OCI-LY3 (cell line): ENCODE data around the gene RAP2A.

Experiments
- H2AFZ ChIP-seq: fragments of 200-600, 300-600 bp; shearing (Covaris generic); 2 replicates; pipeline ENCODE4 v1.6.0; 2014; ENCODE audit warnings: antibody characterized with exemption, low read depth, low read length
- H3K27ac ChIP-seq: fragments of 200-600, 300-600 bp; sonication (generic); 2 replicates; pipeline ENCODE4 v1.5.1; 2014; ENCODE audit warnings: mild to moderate bottlenecking, low read length, moderate library complexity, mixed read lengths
- H3K27me3 ChIP-seq: fragments of 200-600, 300-600 bp; sonication (generic); 2 replicates; pipeline ENCODE4 v1.6.1; 2014; ENCODE audit warnings: low read depth, low read length, mixed read lengths
- H3K36me3 ChIP-seq: fragments of 200-600, 300-600 bp; sonication (generic); replicated peaks from 2 replicates; pipeline ENCODE3; 2014; ENCODE audit warnings: low read depth, low read length, mixed read lengths
- H3K4me1 ChIP-seq: fragments of 300-600, 200-600 bp; sonication (generic); 2 replicates; pipeline ENCODE4 v1.6.1; 2014; ENCODE audit warnings: low read length, mixed read lengths
- H3K4me2 ChIP-seq: fragments of 200-600, 300-600 bp; sonication (generic); 2 replicates; pipeline ENCODE4 v1.6.1; 2014; ENCODE audit warnings: low read length, mixed read lengths
- H3K4me3 ChIP-seq: fragments of 300-600, 200-600 bp; sonication (generic); 2 replicates; pipeline ENCODE4 v1.5.1; 2014; ENCODE audit warnings: antibody characterized with exemption, mild to moderate bottlenecking, low read length, moderate library complexity
- H3K79me2 ChIP-seq: fragments of 300-600, 200-600 bp; shearing (Covaris generic); 2 replicates; pipeline ENCODE4 v1.6.1; 2014; ENCODE audit warnings: mild to moderate bottlenecking, low read length, mixed read lengths
- H3K9ac ChIP-seq: fragments of 300-600, 200-600 bp; shearing (Covaris generic); 2 replicates; pipeline ENCODE4 v1.6.0; 2014; ENCODE audit warnings: mild to moderate bottlenecking, low read length, moderate library complexity
- H3K9me3 ChIP-seq: fragments of 200-600, 300-600 bp; shearing (Covaris generic); 2 replicates; pipeline ENCODE4 v1.6.1; 2014; ENCODE audit warnings: low read length, mixed read lengths; ENCODE audit not compliant: insufficient read depth
- H4K20me1 ChIP-seq: fragments of 200-600, 300-600 bp; sonication (generic); 2 replicates; pipeline ENCODE4 v1.6.1; 2016; ENCODE audit warnings: low read length, mixed read lengths; ENCODE audit not compliant: insufficient read depth
- EZH2phosphoT487 ChIP-seq: fragments of 200-600 bp; shearing (Covaris generic); IDR thresholded peaks from 2 replicates; pipeline ENCODE4 v1.6.1; 2018; ENCODE audit warnings: antibody characterized with exemption, mixed run types, low read depth
- TF ChIP-seq, protein P1 (sequence below): fragments of 200-600, 300-600 bp; sonication (generic); IDR thresholded peaks from 2 replicates; pipeline ENCODE4 v1.5.1; 2014; ENCODE audit warnings: antibody characterized with exemption, low read length, low read depth

The RAP2A gene

DNA sequence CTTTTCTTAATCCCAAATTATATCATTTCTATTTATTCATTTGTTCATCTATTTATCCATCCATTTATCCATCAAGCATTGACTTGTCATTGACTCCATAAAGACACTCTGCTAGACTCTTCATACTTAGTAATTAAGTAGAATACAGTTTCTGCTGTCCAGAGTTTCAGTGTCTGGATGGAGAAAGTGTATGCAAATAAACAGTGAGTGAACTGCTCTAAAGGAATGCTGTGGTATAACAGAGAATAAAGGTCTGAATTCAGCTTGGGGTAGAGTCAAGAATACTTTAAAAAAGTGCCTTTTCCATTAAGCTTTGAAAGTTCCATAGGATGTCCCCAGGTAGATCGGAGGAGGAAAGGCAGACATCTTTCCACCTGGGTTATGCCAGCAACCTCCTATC, 51.4 kb downstream of the RAP2A start:
- no peaks in the 10 kb centered on the region for H3K27me3 ChIP-seq
- no peaks in the 10 kb centered on the region for H3K36me3 ChIP-seq
- H3K4me3 ChIP-seq = no peak overlapping the region
- no peak overlapping the region for H2AFZ ChIP-seq
- no peak overlapping the region for H3K4me2 ChIP-seq
- no peaks in the 10 kb centered on the region for H4K20me1 ChIP-seq
- H3K9me3 ChIP-seq = no peaks in the 10 kb centered on the region
- no peaks in the 10 kb centered on the region for H3K79me2 ChIP-seq
- no peak for TF ChIP-seq EZH2phosphoT487
- TF ChIP-seq, protein P1, sequence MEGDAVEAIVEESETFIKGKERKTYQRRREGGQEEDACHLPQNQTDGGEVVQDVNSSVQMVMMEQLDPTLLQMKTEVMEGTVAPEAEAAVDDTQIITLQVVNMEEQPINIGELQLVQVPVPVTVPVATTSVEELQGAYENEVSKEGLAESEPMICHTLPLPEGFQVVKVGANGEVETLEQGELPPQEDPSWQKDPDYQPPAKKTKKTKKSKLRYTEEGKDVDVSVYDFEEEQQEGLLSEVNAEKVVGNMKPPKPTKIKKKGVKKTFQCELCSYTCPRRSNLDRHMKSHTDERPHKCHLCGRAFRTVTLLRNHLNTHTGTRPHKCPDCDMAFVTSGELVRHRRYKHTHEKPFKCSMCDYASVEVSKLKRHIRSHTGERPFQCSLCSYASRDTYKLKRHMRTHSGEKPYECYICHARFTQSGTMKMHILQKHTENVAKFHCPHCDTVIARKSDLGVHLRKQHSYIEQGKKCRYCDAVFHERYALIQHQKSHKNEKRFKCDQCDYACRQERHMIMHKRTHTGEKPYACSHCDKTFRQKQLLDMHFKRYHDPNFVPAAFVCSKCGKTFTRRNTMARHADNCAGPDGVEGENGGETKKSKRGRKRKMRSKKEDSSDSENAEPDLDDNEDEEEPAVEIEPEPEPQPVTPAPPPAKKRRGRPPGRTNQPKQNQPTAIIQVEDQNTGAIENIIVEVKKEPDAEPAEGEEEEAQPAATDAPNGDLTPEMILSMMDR = no peak
- no peaks in the 10 kb centered on the region for H3K4me1 ChIP-seq
- no peak overlapping the region for H3K9ac ChIP-seq
- H3K27ac ChIP-seq = no peak overlapping the region

DNA sequence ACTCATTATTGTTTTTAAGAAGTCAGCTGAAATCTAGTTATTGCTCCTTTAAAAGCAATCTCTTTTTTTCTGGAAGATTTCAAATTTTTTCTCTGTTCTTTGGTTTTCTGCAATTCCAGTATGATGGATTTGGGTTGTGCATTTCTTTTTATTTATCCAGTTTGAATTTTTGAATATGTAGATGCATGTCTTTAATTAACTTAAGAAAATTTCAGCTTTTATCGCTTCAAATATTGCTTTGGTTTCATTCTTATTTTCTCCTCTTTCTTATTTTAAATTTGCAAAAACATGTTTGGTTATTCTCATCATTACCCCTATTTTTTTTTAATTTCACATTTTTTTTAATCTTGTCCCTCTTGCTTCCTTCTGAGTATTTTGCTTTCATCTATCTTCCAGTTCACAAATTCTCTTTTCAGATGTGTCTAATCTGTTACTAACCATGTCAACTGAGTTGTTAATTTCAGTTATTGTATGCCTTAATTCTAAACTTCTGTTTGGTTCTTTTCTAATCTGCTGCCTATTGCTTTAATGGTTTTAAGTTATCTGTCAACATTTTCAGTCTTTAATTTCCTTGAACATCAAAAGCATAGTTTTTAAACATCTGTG, 56.8 kb downstream of the RAP2A start:
- H3K9me3 ChIP-seq = no peaks in the 10 kb centered on the region
- no peak overlapping the region for H3K4me2 ChIP-seq

DNA sequence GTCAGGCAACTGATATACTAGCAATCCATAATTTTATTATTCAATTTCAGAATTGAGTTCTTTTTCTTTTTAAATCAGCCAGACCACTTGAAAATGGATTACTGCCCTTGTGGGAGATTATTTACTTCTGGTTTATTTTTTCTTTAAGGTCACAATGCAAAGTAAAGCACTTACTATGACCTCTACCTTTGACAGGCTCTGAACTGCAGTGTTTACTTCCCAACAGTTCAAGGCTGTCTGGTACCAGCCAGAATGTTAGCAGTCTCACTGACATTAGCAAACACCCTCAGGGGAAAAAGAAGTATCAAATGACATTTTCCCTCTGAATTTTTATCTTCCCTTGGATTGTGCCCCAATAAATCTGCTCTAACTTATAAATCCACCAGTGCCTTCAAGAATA, 57.5 kb downstream of the RAP2A start:
- Histone ChIP-seq H2AFZ (no peak overlapping the region), H3K79me2 (no peaks in the 10 kb centered on the region), H3K27me3 (no peaks in the 10 kb centered on the region), H4K20me1 (no peaks in the 10 kb centered on the region), H3K36me3 (no peaks in the 10 kb centered on the region), H3K4me2 (no peak overlapping the region), H3K27ac (no peak overlapping the region), H3K4me1 (no peaks in the 10 kb centered on the region), H3K9ac (no peak overlapping the region), H3K4me3 (no peak overlapping the region), H3K9me3 (no peaks in the 10 kb centered on the region)
- TF ChIP-seq, protein P1 = no peak
- no peak for TF ChIP-seq EZH2phosphoT487

More for the DNA sequence above, 56.8 kb downstream of the RAP2A start:
- Histone ChIP-seq H3K27me3 (no peaks in the 10 kb centered on the region), H3K79me2 (no peaks in the 10 kb centered on the region), H3K4me3 (no peak overlapping the region), H3K9ac (no peak overlapping the region), H3K4me1 (no peaks in the 10 kb centered on the region), H4K20me1 (no peaks in the 10 kb centered on the region), H2AFZ (no peak overlapping the region), H3K27ac (no peak overlapping the region), H3K36me3 (no peaks in the 10 kb centered on the region)
- TF ChIP-seq, protein P1 = no peak
- TF ChIP-seq EZH2phosphoT487 = no peak

DNA sequence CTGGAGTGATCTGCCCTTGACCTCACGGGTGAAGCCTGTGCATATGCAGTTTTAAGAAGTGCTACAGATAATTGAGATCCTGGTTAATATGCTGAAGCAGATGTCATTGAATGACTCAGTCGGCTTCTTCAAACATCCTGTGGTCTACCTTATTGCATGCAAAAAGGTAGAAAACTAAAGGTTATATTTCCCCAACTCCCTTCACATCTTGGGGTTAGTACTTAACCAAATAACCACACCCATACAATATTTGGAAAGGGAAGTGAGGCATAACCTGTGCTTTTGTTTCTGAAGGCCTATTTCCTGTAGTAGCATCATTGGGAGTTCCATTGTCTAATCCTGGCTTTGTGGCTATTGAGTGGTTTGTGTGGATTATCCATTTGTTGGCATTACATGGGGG, 58.3 kb downstream of the RAP2A start:
- no peak overlapping the region for H3K27ac ChIP-seq
- no peak overlapping the region for H3K4me2 ChIP-seq
- no peak overlapping the region for H3K9ac ChIP-seq

More for the DNA sequence above, 58.3 kb downstream of the RAP2A start:
- no peak overlapping the region for H2AFZ ChIP-seq
- H4K20me1 ChIP-seq = no peaks in the 10 kb centered on the region
- no peaks in the 10 kb centered on the region for H3K9me3 ChIP-seq
- no peak overlapping the region for H3K4me3 ChIP-seq
- H3K36me3 ChIP-seq = no peaks in the 10 kb centered on the region
- no peaks in the 10 kb centered on the region for H3K4me1 ChIP-seq
- no peaks in the 10 kb centered on the region for H3K79me2 ChIP-seq
- no peaks in the 10 kb centered on the region for H3K27me3 ChIP-seq
- no peak for TF ChIP-seq EZH2phosphoT487
- TF ChIP-seq, protein P1 = no peak
